ENCODE results near the gene OR14I1.

Gene OR14I1

GRCh38 chr1:248704606-248705005, 2.0 kb upstream of the OR14I1 start:
- no peak overlapping the region for H3K4me3 ChIP-seq (replicated peaks; ENCODE audit: low read depth, low read length)
- no peak for TF ChIP-seq CTCF (IDR thresholded peaks at IDR 0.05; ENCODE audit: low read depth, low read length, missing control alignments)
- DNase-seq (ENCODE audit: extremely low read depth, low read depth), result no peak

- TF ChIP-seq CTCF (IDR thresholded peaks at IDR 0.05; ENCODE audit: low read depth, low read length, missing control alignments), result no peak
- no peak overlapping the region for H3K4me3 ChIP-seq (replicated peaks; ENCODE audit: low read depth, low read length)
- no peak for DNase-seq (ENCODE audit: extremely low read depth, low read depth)
Observed at GRCh38 chr1:248703674-248704073, 1.1 kb upstream of the OR14I1 start.

GRCh38 chr1:248699099-248699498, 3.5 kb downstream of the OR14I1 start:
- H3K4me3 ChIP-seq (replicated peaks; ENCODE audit: low read depth, low read length), result no peak overlapping the region
- no peak for TF ChIP-seq CTCF (IDR thresholded peaks at IDR 0.05; ENCODE audit: low read depth, low read length, missing control alignments)
- DNase-seq (ENCODE audit: extremely low read depth, low read depth), result no peak

GRCh38 chr1:248697907-248698306, 4.7 kb downstream of the OR14I1 start:
- H3K4me3 ChIP-seq (replicated peaks; ENCODE audit: low read depth, low read length), result no peak overlapping the region
- no peak for DNase-seq (ENCODE audit: extremely low read depth, low read depth)
- TF ChIP-seq CTCF (IDR thresholded peaks at IDR 0.05; ENCODE audit: low read depth, low read length, missing control alignments), result no peak

- TF ChIP-seq CTCF (IDR thresholded peaks at IDR 0.05; ENCODE audit: low read depth, low read length, missing control alignments), result no peak
- DNase-seq (ENCODE audit: extremely low read depth, low read depth), result no peak
- no peak overlapping the region for H3K4me3 ChIP-seq (replicated peaks; ENCODE audit: low read depth, low read length)
Observed at GRCh38 chr1:248696774-248697173, 5.8 kb downstream of the OR14I1 start.

- no peak for TF ChIP-seq CTCF (IDR thresholded peaks at IDR 0.05; ENCODE audit: low read depth, low read length, missing control alignments)
- no peak for DNase-seq (ENCODE audit: extremely low read depth, low read depth)
- H3K4me3 ChIP-seq (replicated peaks; ENCODE audit: low read depth, low read length), result no peak overlapping the region
Observed at GRCh38 chr1:248696261-248696660, 6.3 kb downstream of the OR14I1 start.

- no peak overlapping the region for H3K4me3 ChIP-seq (replicated peaks; ENCODE audit: low read depth, low read length)
- DNase-seq (ENCODE audit: extremely low read depth, low read depth), result no peak
- no peak for TF ChIP-seq CTCF (IDR thresholded peaks at IDR 0.05; ENCODE audit: low read depth, low read length, missing control alignments)
Observed at GRCh38 chr1:248695451-248696132, 7.0 kb downstream of the OR14I1 start.
